GM12864 (cell line): ENCODE data around the gene TMEM72.

Source experiments
- DNase-seq: peaks from one replicate; pipeline ENCODE4 v3.0.0-alpha.2; 2011; ENCODE audit warnings: low read depth
- H3K4me3 ChIP-seq: 2 replicates; pipeline ENCODE4 v1.5.1; 2011; ENCODE audit warnings: mild to moderate bottlenecking, low read depth, low read length, control low read depth
- CTCF ChIP-seq: IDR thresholded peaks from 2 replicates; pipeline ENCODE4 v1.5.1; 2011; ENCODE audit warnings: low read depth, mild to moderate bottlenecking, moderate library complexity, low read length, control low read depth, inconsistent platforms; ENCODE audit errors: missing control alignments

The TMEM72 gene

GRCh38 chr10:44889834-44890233 lies 21.3 kb upstream of the TMEM72 start:
- DNase-seq: no peak
- TF ChIP-seq CTCF: no peak
- H3K4me3 ChIP-seq: no peak overlapping the region

GRCh38 chr10:44890696-44891563 lies 20.2 kb upstream of the TMEM72 start:
- no peak for TF ChIP-seq CTCF
- no peak overlapping the region for H3K4me3 ChIP-seq
- DNase-seq: no peak

- no peak for DNase-seq
- no peak overlapping the region for H3K4me3 ChIP-seq
- no peak for TF ChIP-seq CTCF
These were observed 19.4 kb upstream of the TMEM72 start for GRCh38 chr10:44891721-44892120.

- DNase-seq: no peak
- no peak overlapping the region for H3K4me3 ChIP-seq
- TF ChIP-seq CTCF: no peak
These were observed 17.3 kb upstream of the TMEM72 start for GRCh38 chr10:44893604-44894468.

GRCh38 chr10:44894691-44895090 lies 16.4 kb upstream of the TMEM72 start:
- TF ChIP-seq CTCF: no peak
- no peak overlapping the region for H3K4me3 ChIP-seq
- no peak for DNase-seq

GRCh38 chr10:44895280-44895679 lies 15.9 kb upstream of the TMEM72 start:
- TF ChIP-seq CTCF: no peak
- H3K4me3 ChIP-seq: no peak overlapping the region
- DNase-seq: no peak
